Measurements from ENCODE around the gene ZBTB7C. TPM values are rescaled to one million over a fixed set of nuclear protein-coding genes. Genes with fewer than 3 reads are reported as not detected.

Gene ZBTB7C
- total RNA-seq, 1 experiment from 2014 or later = 0.33 TPM

DNA sequence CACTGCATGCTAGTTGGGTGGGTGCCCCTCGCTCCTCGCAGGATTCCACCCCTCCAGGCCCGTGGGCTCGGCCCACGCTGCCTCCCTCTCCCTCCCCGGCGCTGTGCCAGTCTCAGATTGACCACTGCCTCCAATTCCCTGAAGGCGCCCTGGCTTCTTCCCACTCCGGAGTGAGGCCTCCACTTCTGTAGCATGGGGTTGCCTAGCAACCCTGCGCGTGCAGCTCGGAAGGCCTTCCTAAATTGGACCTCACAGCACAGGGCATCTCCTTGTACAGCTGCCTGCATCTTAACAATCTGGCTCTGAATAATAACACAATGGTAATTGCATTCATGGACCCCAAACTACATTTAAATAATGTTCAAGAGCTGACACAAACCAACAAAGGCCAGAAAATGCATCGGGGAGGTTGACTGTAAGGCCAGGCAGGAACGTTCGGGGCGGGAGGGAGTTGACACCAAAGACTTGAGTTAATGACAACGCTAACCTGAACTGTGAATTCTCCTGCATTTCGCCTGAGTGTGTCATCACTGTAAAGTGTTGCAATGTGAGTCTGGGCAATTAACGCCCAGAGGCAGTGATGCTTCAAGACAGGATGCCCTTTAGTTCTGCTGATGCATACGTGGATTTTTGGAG lies 222.9 kb downstream of the ZBTB7C start:
- no peak overlapping the region; a peak in 1 of 7 replicates for H3K27ac Mint-ChIP-seq
- no peak overlapping the region for H3K14ac ChIP-seq (ENCODE audit: insufficient read depth, low read length)
- H3T11ph ChIP-seq (ENCODE audit: low read length) = no peak overlapping the region
- no peak overlapping the region for H2AFZ ChIP-seq (ENCODE audit: low read length)
- H3K56ac ChIP-seq (ENCODE audit: insufficient read length, low read depth, low read length) = no peak overlapping the region
- WGBS (ENCODE audit: extremely low coverage, insufficient read length, low lambda C conversion rate) = no CpG with 5 or more reads among the region's 20 CpGs
- H3K4me1 Mint-ChIP-seq = peaks cover 14 to 19% of the 10 kb centered on the region in 2 experiments
- no peaks in the 10 kb centered on the region for H3K23me2 ChIP-seq (ENCODE audit: insufficient read length, low read depth, low read length, poor library complexity, severe bottlenecking)
- no peak overlapping the region for H4K8ac ChIP-seq (replicated peaks; ENCODE audit: insufficient read length, low read depth, low read length)
- no peak overlapping the region for H3K18ac ChIP-seq (ENCODE audit: insufficient read length, low read depth, low read length)
- no peak overlapping the region for H3K4ac ChIP-seq (ENCODE audit: low read depth, low read length)
- peaks cover 10% of the 10 kb centered on the region for H3K27me3 Mint-ChIP-seq (ENCODE audit: low read depth)
- no peak overlapping the region for H3K4me2 ChIP-seq (ENCODE audit: insufficient read depth, insufficient read length, low read length)
- H2BK5ac ChIP-seq (ENCODE audit: insufficient read length, low read length) = no peak overlapping the region
- no peaks in the 10 kb centered on the region for H4K20me1 ChIP-seq (ENCODE audit: control insufficient read depth, insufficient read depth, insufficient read length)
- H2BK15ac ChIP-seq (ENCODE audit: low read depth, low read length) = no peak overlapping the region
- no peaks in the 10 kb centered on the region; the same call in 1 of the 2 replicates for H3K27me3 ChIP-seq (ENCODE audit: insufficient read depth, low read length)
- no peaks in the 10 kb centered on the region for H3K9me3 Mint-ChIP-seq
- no peak overlapping the region for H3K9ac ChIP-seq (ENCODE audit: extremely low read depth, insufficient read length, low read length)
- H2BK12ac ChIP-seq (ENCODE audit: insufficient read length, low read depth, low read length) = no peak overlapping the region
- H2AK5ac ChIP-seq (ENCODE audit: insufficient read length, low read length) = no peak overlapping the region
- H3K9me3 ChIP-seq (ENCODE audit: control insufficient read depth, low read depth, low read length) = no peaks in the 10 kb centered on the region
- H3K27ac ChIP-seq (ENCODE audit: insufficient read length, low read depth, low read length) = no peak overlapping the region
- H2BK20ac ChIP-seq (ENCODE audit: low read depth, low read length, poor library complexity, severe bottlenecking) = no peak overlapping the region
- H3K23ac ChIP-seq (ENCODE audit: insufficient read length, low read depth, low read length) = no peak overlapping the region
- no peak overlapping the region for H2BK120ac ChIP-seq (ENCODE audit: low read depth, low read length, poor library complexity, severe bottlenecking)
- no peaks in the 10 kb centered on the region for H3K79me1 ChIP-seq (ENCODE audit: insufficient read depth, low read depth, low read length, poor library complexity, severe bottlenecking)
- peaks cover 1% of the 10 kb centered on the region; the same call in 1 of the 2 replicates for H3K4me1 ChIP-seq (ENCODE audit: insufficient read depth, low read length)
- no peaks in the 10 kb centered on the region for H3K36me3 Mint-ChIP-seq (ENCODE audit: insufficient read depth in 1 of 3, low read depth in 3 of 3)
- no peak overlapping the region for H3K4me3 Mint-ChIP-seq
- no peaks in the 10 kb centered on the region for H3K79me2 ChIP-seq (ENCODE audit: insufficient read depth, low read length)
- no peak overlapping the region for H4K91ac ChIP-seq (ENCODE audit: insufficient read length, low read depth, low read length)
- DNase-seq = peak; percentile 25
- TF ChIP-seq, protein P1, sequence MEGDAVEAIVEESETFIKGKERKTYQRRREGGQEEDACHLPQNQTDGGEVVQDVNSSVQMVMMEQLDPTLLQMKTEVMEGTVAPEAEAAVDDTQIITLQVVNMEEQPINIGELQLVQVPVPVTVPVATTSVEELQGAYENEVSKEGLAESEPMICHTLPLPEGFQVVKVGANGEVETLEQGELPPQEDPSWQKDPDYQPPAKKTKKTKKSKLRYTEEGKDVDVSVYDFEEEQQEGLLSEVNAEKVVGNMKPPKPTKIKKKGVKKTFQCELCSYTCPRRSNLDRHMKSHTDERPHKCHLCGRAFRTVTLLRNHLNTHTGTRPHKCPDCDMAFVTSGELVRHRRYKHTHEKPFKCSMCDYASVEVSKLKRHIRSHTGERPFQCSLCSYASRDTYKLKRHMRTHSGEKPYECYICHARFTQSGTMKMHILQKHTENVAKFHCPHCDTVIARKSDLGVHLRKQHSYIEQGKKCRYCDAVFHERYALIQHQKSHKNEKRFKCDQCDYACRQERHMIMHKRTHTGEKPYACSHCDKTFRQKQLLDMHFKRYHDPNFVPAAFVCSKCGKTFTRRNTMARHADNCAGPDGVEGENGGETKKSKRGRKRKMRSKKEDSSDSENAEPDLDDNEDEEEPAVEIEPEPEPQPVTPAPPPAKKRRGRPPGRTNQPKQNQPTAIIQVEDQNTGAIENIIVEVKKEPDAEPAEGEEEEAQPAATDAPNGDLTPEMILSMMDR (conservative IDR thresholded peaks at IDR 0.05) = no peak
- H4K5ac ChIP-seq (ENCODE audit: insufficient read length, low read depth, low read length) = no peak overlapping the region

All from H9 (cell line).